NOMO-1 treated with dmso at 0.1 percent for 144 hours (cell line): ENCODE measurements around the gene TAF11.
"Not testable (repeated sequence)": the region's sequence is repeated elsewhere in the genome, so short reads cannot be mapped to it uniquely, and the experiment has no call there.

Source experiments
- DNase-seq: peaks from one replicate; lab custom pipeline; 2025; ENCODE audit not compliant: unreplicated experiment; lab: John Stamatoyannopoulos, UW

The TAF11 gene

DNA sequence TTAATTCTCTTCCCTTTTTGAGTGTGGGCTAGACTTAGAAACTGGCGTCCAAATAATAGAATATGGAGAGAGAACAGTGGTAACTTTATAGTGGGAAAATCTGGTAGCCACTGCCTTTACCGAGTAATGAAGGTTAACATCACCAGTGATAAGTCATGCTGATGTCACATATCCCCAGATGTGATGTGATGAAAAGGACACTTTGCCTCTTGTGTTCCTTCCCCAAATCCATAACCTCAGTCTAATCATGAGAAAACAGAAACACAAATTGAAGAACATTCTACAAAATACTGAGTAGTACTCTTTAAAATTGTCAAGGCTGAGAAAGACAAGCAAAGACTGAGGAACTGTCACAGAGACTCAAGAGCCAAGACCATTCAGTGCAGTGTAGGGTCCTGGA lies 19.0 kb upstream of the TAF11 start:
- no peak for DNase-seq

DNA sequence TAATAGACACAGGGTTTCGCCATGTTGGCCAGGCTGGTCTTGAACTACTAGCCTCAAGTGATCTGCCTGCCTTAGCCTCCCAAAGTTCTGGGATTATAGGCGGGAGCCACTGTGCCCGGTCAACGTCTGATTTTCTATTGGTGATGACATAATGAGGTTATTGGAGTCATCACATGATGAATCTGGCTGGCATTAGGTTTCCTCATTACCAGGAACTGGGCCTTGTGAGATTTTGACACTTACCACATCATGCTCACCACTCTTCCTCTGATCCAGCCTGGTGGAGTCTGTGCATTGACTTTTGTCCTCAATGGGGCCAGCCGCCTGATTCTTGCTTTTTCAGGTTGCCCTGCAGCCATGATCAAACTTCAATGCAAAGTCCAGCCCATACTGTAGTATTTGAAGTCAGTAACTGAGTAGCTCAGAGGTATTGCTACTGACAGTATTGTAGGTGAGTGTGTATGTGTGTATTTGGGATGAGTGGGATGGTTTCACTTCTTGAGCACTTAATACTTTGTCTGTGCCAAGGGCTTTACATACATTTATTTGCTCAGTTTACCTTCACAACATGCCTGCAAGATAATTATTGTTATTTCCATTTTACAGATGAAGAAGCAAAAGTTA lies 17.3 kb upstream of the TAF11 start:
- DNase-seq, result no peak

DNA sequence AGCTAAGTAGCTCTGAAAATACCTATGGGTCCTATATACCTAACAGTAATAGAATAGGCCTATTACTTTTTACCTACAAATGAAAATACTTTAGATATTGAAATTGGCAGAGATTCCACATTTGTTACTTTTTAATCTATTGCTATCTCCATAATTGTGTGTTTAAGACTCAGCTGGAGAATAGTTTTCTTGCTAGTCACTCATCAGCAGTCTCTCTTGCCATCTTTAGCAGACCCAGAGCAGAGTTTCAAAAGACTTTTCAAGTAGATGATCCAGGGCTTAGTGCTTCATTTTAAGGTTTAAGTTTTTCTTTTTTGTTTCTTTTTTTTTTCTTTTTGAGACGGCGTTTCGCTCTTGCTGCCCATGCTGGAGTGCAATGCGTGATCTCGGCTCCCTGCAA lies 14.1 kb upstream of the TAF11 start:
- DNase-seq, result no peak

DNA sequence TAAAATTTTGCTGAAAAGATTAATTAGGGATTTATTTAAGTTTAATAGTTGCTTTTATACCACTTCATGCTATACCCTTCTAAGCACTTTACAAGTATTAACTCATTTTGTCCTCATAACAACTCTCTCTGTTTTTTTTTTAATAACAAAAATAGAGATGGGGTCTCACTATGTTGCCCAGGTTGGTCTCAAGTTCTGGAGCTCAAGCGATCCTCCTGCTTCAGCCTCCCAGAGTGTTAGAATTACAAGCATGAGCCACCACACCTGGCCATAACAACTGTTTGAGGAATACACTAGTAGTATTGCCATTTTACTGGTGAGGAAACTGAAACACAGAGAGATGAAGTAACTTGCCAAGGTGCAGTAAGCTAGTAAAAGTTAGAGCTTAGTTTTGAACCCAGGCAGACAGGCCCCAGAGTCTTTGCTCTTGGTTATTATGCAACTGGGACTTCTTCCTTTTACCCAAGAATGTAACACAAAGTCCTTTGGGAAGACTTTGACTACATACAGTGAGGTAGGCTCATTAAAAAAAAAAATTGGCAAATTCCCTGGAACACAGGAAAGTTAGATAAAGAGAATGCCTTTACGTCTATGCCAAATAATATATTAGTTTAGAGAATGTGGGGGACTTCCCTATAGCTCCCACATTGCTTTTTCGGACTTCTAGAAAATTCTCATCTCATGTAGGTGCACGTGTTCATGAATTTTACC lies 12.6 kb upstream of the TAF11 start:
- no peak for DNase-seq

DNA sequence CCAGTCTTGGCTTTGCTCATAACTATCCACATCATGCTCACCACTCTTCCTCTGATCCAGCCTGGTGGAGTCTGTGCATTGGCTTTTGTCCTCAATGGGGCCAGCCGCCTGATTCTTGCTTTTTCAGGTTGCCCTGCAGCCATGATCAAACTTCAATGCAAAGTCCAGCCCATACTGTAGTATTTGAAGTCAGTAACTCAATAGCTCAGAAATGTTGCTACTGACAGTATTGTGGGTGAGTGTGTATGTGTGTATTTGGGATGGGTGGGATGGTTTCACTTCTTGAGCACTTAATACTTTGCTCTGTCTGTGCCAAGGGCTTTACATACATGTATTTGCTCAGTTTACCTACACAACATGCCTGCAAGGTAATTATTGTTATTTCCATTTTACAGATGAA lies 11.9 kb upstream of the TAF11 start:
- DNase-seq, result not testable (repeated sequence)

DNA sequence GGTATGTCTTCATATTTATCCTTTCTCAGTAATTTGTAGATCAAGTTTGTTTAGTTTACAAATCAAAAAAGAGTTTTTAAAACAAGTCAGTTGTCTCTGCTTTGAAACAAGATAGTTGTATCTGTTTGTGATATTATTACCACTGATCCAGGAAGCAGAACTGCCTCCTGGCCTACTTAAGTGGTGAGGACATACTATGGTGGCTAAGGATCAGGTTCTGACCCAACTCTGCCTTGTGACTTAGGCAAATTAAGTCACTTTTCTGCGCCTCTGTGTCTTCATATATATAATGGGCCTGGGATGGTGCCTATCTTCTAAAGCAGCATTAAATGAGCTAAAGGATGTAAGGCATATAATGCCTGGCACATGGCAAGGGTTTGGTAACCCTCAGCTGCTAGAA lies 9.9 kb upstream of the TAF11 start:
- no peak for DNase-seq

DNA sequence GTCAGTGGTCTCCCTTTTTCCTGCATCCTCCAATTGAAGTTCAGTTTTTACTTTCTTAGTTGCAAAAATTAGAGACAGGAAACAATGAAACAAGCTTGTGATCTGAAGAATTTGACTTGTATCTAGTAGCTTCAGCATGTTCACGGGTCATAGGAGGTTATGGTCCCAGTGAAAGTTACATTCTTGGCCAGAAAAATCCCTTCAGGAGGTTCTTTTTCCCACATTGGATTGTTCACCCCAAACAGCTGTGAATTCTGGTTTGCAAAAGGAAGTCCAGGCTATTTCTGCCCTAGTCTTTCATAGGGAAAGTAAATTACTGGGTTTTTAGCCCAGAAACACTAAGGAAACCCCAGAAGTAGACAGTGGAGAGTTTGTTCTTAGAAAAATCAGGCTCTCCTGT lies 9.3 kb upstream of the TAF11 start:
- no peak for DNase-seq

DNA sequence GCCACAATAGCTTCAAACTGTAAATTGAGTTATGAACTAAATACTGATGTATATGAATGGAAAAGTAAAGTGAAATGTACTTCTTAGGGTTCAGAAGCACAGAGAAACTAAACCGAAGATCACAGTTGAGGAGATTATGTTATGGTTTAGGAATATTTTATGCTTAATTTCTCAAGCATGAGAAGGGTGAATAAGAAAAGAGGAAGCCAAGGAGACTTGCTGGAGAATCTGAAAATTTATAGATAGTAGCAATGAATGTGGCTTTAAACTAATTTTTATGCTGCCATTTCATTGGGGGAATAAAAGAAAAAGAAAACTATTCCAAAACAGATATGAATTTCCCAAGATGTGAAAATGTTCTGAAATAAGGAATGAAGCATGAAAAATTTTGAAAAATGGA lies 6.9 kb upstream of the TAF11 start:
- DNase-seq, result no peak

DNA sequence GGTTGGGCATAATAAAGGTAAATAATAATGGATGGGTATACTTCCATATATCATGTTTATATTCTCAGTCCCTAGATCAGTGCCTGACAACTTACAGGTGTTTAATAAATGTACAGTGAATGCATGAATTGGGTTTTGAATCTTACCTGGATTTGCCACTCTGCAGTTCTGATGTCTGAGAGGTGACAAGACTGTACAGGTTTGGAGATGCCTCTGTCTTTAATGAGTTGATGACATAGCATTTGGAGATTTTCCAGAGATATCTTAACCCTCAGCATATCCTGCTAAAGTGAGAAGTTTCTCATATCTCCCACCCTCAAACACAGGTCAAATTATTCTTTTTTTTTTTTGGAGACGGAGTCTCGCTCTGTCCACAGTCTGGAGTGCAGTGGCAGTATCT lies 3.5 kb upstream of the TAF11 start:
- DNase-seq, result no peak

DNA sequence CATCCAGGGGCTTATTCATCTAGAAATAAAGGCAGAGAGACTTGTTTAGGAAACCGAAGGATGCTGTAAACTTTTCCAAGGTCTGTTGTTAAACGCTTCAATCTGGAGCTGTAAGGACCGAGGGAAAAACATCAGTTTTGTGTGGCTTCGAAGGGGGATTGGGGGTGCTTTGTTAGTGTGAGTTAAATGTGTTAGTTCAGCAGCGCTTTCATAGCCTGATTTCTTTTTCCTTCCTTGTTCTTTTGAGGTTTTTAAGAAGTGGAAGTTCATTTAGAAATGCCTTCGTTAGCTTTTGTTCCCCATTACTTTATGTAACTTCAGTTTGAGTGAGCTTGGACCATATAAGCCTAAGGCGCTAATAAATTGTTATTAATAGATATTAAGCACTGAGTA lies 2.7 kb upstream of the TAF11 start:
- peak; percentile 14 for DNase-seq

DNA sequence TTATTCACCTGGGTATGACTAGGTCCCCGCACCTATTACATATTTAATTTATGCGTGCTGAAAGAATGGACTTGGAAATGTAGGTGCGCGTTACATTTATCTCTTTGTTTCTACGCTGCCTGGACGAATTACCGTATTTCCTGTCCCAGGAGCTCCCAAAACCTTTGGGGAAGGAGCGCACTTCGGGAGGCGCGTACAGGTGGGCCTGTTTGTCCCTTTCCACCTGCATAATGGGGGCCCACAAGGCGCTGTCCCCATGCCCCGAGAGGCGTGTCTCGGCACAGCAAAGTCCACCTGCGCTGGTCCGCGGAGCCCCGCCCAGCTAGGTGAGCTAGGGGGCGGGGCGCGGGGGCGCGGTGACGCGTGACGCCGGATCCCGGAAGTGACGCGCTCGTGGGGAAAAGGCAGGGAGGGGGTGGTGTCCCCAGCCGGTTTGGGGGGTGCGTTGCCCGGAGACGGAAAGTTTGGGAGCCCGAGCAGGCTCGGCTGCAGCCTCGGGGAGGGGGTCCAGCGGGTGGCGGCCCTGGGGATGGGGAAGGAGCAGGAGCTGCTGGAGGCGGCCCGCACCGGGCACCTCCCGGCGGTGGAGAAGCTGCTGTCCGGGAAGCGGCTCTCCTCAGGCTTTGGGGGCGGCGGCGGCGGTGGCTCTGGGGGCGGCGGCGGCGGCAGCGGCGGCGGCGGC lies 1.2 kb upstream of the TAF11 start, which contains the start of gene ANKS1A:
Gene ANKS1A (plus strand): TSS at position 382 of the 682 bp plus-strand sequence. CDS start 148 bp downstream, at position 530.
- no peak for DNase-seq

DNA sequence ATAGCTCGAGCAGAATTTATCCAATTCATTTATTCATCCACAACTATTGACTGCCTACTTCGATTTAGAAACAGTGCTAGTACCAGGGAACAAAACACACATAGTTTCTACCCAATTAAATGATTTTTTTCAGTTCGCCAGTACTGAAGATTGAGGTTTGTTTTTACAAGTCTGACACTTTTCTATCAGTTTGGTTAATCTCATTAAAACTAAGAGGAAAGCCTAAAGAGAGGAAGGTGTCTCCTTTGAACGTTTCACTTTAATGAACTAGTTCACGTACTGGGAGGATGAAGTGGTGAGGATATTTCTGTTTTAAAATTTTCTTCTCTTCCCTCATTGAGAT lies 643 bp upstream of the TAF11 start:
- DNase-seq, result no peak

DNA sequence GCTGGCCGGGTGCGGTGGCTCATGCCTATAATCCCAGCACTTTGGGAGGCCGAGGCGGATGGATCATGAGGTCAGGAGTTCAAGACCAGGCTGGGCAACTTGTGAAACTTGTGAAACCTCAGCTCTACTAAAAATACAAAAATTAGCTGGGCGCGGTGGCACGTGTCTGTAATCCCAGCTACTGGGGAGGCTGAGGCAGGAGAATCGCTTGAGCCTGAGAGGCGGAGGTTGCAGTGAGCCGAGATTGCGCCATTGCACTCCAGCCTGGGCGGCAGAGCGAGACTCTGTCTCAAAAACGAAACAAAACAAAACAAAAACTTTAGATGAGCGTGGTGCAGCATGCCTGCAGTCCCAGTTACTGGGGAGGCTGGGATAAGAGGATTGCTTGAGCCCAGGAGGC lies 2.0 kb downstream of the TAF11 start:
- not testable (repeated sequence) for DNase-seq

DNA sequence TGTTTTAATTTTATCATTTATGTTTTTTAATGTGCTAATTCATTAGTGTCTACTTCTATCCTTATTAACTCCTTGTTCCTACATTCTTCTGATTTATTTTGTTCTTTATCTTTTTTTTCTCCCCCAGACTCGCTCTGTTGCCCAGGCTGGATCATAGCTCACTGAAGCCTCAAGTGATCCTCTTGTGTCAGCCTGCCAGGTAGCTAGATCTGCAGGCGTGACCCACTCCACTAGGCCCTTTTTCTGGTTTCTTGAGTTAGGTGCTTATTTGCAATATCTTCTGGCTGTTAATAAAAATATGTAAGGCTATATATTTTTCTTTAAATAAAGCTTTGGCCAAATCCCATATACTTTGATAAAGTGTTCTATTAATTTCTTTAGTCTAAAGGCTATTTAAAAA lies 2.8 kb downstream of the TAF11 start:
- DNase-seq, result no peak

DNA sequence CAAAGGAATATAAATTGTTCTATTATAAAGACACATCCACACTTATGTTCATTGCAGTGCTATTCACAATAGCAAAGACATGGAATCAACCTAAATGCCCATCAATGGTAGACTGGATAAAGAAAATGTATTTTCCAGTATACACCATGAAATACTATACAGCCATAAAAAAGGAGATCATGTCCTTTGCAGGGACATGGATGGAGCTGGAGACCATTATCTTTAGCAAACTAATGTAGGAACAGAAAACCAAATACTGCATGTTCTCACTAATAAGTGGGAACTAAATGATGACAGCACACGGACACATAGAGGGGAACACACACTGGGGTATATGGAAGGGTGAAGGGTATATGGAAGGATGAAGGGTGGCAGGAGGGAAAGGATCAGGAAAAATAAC lies 3.8 kb downstream of the TAF11 start:
- not testable (repeated sequence) for DNase-seq

DNA sequence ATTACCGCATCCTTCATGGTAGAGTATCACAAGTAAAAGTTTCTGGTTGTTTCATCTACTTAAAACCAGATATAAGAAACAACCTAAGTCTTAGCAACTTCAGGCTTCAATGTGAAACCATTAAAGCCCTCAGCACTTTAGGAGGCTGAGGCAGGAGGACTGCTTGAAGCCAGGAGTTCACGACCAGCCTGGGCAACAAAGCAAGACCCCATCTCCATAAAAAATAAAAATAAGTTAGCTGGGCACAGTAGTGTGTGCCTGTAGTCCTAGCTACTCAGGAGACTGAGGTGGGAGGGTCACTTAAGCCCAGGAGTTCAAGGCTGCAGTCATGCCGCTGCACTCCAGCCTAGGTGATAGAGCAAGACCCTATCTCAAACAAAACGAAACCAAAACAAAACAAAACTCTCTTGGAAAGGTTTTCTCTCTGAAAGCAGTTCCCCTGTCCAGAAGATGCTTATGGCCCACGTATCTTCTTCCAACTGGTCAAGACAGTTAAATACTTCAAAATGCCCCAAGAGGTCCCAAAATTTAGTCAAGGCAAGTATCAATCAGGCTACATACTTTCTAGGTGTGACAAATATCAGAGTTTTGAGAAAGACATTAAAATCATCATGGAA lies 9.9 kb downstream of the TAF11 start:
- no peak for DNase-seq

DNA sequence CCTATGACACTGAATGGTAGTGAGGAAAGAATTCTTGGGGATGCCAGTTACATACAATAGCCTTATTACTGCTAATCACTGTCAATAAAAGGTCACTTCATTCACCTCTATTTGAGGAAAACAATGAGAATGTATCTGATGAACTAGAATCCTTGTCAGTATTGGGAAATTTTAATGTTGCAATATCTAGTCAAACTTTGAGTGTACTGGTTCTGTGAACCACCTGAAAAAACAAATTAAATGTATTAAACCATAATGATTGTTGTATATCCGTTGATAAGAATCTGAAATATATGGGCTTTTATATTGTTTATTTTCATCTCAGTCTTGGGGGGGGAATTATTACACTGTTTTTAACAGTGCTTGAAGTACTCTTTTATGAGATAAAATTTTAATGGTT lies 10.6 kb downstream of the TAF11 start:
- DNase-seq, result no peak

DNA sequence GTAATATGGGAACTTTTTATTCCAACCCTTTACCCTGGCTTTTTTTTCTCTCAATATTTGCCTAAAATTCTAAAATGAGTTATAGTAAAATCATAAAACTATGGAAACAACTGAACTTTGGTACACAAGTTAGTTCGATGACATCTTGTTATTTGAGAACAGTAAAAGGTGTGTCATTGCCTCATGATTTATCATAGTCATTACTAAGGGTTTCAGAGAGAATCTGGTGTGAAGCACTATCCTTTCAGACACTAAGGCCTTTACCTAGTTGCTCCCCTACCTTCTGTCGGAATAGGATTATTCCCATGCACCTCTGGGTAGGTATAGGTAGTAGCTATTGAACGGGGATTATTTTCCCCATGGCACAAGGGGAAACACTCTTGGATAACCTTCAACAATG lies 11.4 kb downstream of the TAF11 start:
- DNase-seq, result no peak

DNA sequence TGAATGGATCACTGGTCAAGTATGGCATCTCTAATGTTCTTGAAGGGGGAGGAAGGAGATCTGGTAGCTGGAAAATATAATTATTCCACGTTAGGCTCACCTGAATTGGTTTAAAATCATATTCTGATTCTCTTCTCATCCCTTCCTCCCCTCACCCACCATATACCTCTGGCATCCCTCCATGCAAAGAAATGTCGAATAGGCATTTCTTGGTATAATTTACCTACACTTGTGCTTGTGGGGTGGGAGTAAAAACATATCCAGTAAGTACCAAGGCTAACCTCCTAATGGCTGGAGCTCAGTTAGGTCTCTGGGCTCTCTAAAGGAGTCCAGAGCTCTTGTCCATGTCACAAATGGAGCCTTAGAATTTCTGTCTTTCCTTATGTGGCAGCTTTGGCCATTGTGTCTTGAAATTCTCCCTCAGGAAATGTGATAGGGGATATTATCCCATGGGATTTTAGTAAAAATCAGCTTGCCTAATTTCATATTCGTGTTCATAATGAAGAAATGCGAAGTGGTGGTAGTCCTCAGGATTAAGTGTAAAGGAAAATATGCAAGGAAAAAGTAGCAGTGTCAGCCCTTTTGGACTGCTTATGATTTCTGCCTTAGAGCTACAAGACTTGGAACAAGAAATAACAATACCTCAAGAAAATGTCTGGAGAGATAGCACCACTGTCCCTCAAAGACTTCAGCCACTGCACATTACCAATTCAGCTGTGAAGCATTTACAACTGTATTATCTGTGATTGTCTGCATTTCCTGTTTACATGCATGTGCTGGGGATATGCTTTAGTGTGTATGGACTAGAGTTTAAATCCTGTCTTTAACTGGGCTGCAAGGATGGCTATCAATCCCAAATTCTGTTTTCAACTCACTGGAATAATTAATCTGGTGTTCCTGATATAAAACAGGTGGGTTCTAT lies 12.3 kb downstream of the TAF11 start:
- no peak for DNase-seq

DNA sequence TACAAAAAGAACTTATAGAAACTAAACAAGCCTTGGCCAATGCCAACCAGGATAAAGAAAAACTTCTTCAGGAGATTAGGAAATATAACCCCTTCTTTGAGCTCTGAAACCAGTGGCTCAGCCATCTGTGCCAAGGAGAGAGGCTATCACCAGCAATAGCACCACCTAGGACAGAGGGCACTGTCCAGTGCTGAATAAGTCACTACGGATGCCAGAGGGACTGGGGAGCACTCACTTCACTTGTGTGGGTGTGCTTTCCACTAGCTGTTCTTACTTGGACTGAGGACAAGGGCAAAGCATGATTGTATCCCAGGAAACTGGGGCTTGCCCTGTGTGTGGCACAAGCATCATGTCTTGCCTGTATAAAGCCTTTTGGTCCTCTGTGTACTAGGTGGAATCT lies 15.5 kb downstream of the TAF11 start:
- DNase-seq, result no peak

DNA sequence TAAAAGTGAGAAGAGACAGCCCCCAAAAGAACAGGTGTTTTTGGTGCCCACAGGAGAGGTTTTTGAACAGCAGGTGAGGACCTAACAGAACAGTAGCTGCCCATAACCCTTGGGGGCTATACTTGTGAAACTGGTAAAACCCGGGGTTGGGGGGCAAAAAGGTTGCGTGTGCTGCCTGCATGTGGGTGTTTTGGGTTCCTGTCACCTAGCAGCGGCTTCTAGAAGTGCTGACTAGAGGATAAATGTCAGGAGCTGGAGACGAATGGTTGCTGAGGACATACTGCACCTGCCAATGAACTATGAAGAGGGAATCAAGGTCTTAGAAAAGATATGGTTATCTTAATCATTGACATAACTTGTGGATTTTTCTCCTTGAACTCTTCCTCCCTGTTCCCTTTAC lies 16.0 kb downstream of the TAF11 start:
- DNase-seq, result no peak
